NB4 (cell line): ENCODE measurements around the gene ARSH.
"Not testable (repeated sequence)": the region's sequence is repeated elsewhere in the genome, so short reads cannot be mapped to it uniquely, and the experiment has no call there.

ENCODE experiments used
- DNase-seq: peaks from one replicate; pipeline ENCODE4 v3.0.0; 2010; ENCODE audit warnings: low read depth
- H3K4me3 ChIP-seq: one replicate; pipeline ENCODE4 v1.5.1; 2011; ENCODE audit warnings: mild to moderate bottlenecking, low read depth, low read length, moderate library complexity
- CTCF ChIP-seq: IDR thresholded peaks from one replicate; pipeline ENCODE4 v1.5.1; 2012; ENCODE audit warnings: low read depth, low read length
- MAX ChIP-seq: IDR thresholded peaks from 2 replicates; pipeline ENCODE4 v1.6.1; 2011; ENCODE audit warnings: low read depth, low read length
- MYC ChIP-seq: IDR thresholded peaks from 2 replicates; pipeline ENCODE4 v1.6.1; 2011; ENCODE audit warnings: low read depth, low read length
- POLR2A ChIP-seq: IDR thresholded peaks from 2 replicates; pipeline ENCODE4 v1.6.1; 2011; ENCODE audit warnings: mild to moderate bottlenecking; ENCODE audit not compliant: insufficient read length; ENCODE audit errors: extremely low read depth

ARSH gene

GRCh38 chrX:3046253-3047240, 40.2 kb downstream of the ARSH start:
- TF ChIP-seq MAX (no peak), MYC (no peak), POLR2A (no peak), CTCF (no peak)
- H3K4me3 ChIP-seq, result no peak overlapping the region
- DNase-seq, result no peak

GRCh38 chrX:3050523-3051175, 44.3 kb downstream of the ARSH start:
- not testable (repeated sequence) for H3K4me3 ChIP-seq, DNase-seq

- H3K4me3 ChIP-seq, result no peak overlapping the region
- no peak for DNase-seq
- TF ChIP-seq CTCF (no peak), MYC (no peak), POLR2A (no peak), MAX (no peak)
Observed at GRCh38 chrX:3052860-3053259, 46.5 kb downstream of the ARSH start.

- DNase-seq, result peak; percentile 45
Observed at GRCh38 chrX:3066555-3066954, 60.2 kb downstream of the ARSH start.

GRCh38 chrX:3075959-3076358, 69.6 kb downstream of the ARSH start:
- no peak for DNase-seq
- TF ChIP-seq MAX, result no peak
- TF ChIP-seq POLR2A, result no peak
- TF ChIP-seq CTCF, result no peak
- no peak for TF ChIP-seq MYC

More at GRCh38 chrX:3066555-3066954, 60.2 kb downstream of the ARSH start:
- H3K4me3 ChIP-seq, result no peak overlapping the region
- TF ChIP-seq CTCF (no peak), MYC (no peak), POLR2A (no peak), MAX (no peak)

GRCh38 chrX:3076416-3076991, 70.2 kb downstream of the ARSH start:
- no peak overlapping the region for H3K4me3 ChIP-seq
- DNase-seq, result no peak
- no peak for TF ChIP-seq CTCF
- no peak for TF ChIP-seq MYC
- no peak for TF ChIP-seq POLR2A
- no peak for TF ChIP-seq MAX

More at GRCh38 chrX:3075959-3076358, 69.6 kb downstream of the ARSH start:
- H3K4me3 ChIP-seq, result no peak overlapping the region
